Stimulated activated CD8-positive, alpha-beta memory T cell treated with anti-CD3 and anti-CD28 coated beads, Interleukin-4, amount 100 ng/mL, for 48 hours (primary cell): ENCODE measurements around the gene COL23A1.

Experiments used
- DNase-seq: peaks from one replicate; pipeline ENCODE4 v3.0.0-alpha.2; 2020

Gene COL23A1

DNA sequence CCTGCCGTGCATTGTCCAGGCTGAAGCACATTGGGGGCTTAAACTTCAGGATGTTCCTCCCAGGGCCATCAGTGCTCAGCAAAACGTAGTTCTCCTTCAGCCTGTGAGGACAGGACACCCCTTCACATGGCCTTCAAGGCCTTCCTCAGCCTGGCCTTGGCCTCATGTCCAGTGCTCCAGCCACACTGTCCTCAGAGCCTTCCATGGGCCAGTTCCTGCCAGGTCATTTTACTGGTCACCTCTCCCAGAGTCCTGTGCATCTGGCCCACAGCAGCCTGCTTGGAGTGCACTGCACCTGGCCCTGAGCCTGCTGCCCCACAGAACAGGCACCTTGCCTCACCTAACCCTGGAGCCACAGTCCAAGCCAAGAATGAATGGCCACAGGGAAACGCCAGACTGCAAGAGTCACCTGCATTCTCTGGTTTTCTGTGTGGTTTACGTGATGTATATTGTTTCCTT lies 377.2 kb downstream of the COL23A1 start:
- DNase-seq = no peak

DNA sequence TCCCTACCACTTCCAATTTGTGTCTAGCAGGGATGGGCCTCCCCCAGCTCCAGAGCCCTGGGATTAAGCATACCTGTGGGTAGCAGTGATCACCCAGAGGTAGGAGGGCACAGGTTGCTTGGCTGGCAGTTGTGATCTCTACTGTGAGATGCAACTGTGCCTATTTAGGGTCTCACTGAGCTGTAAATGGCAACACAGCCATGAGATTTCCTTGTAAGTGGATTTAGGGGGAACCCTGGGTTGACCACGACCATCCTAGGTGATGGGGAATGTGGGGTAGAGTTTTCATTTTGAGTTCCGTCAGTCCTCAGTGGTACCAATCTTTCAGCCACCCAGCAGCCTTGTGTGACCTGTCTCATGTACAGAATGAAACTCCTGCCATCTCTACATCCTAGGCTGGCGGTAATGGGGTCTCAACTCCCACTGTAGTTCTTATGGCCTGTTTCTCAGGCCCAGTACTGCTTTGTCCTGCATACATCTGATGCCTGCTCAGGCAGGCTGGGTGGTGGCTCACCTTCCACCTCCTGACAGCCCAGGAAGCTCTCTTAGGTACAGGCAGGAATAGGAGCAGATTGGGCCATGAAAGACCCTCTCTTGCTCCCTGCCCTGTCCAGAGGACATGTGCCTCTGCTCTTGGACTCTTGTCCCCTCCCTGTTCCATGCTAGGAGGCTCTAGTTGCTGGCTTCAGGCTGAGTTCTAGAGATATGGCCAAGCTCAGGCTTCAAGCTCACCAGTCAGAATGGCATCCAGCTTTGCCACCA lies 377.8 kb downstream of the COL23A1 start:
- DNase-seq = no peak

DNA sequence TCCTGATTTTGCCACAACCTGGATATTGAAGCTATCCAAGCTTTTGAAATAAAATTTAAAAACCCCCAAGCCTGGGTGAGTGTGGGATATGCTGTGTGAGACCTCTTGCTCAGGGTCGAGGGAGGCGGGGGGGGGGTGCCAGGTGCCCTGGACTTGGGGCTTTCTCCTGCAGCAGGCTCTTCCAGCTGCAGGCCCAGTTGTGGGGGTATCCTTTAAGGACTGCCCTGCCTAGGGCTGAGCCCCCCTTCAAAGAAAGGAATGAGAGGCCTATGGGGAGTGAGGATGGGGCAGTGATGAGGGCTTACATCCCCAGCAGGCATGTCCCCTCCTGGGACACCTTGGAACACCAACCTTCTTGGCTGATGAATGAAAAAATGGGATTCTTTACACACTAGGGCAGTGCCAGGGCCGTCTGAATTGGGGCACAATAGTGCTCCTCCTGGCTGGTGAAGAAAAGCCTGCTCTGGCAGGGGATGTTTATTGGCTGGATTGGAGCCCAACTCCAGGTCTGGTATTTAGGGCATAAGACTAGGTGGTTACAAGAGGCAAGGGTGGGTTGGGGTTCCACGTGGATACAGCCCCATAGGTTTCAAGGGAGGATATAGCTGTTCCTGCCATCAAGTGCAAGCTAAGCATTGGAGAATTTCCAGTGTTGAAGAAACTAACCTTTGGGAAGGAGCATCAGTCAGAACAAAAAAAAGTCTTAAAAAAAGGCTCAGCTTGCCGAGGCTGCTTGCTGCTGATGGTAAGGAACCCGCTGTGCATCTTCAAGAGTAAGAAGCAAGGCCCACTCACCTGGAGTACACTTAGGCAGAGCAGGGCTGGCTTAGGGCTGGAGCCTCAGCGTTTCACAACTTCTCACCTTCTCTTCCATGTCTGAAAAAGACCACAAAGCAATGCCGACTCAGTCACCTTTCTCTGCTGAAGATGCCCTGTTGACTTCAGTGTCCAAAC lies 378.8 kb downstream of the COL23A1 start:
- no peak for DNase-seq

DNA sequence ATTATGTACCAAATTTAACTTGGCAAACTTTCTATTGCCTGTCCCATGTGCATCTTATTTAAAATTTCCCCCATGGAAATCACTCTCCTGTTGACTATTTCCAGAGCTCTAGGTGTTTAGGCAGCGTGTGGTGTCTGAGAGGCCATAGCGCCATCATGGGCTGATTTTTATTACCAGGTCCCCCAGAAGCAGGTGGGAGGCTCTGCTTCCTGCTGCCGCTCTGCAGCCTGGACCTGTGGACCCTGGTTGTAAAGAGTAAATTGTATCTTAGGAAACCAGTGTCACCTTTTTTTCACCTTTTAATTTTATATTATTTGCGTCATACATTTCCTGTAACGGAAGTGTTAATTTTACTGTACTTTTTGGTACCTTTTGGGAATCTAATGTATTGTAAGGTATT lies 379.5 kb downstream of the COL23A1 start:
- no peak for DNase-seq

DNA sequence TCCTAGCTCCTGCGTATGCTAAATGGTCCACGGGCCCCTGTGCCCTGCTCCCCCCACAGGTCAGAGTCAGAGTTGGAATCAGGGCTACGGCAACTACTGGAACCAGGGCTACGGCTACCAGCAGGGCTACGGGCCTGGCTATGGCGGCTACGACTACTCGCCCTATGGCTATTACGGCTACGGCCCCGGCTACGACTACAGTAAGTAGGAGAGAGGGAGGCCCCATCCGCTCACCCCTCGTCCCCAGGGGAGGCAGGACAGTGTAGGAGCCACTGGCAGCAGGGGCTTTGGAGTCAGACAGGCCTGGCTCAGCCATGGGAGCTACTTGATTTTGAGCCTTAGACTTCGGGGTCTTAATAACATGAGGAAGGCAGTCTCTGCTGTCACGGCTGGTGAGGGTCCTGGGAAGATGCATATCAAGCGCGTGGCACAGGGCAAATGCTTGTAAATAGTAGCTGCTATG lies 380.1 kb downstream of the COL23A1 start:
- no peak for DNase-seq

DNA sequence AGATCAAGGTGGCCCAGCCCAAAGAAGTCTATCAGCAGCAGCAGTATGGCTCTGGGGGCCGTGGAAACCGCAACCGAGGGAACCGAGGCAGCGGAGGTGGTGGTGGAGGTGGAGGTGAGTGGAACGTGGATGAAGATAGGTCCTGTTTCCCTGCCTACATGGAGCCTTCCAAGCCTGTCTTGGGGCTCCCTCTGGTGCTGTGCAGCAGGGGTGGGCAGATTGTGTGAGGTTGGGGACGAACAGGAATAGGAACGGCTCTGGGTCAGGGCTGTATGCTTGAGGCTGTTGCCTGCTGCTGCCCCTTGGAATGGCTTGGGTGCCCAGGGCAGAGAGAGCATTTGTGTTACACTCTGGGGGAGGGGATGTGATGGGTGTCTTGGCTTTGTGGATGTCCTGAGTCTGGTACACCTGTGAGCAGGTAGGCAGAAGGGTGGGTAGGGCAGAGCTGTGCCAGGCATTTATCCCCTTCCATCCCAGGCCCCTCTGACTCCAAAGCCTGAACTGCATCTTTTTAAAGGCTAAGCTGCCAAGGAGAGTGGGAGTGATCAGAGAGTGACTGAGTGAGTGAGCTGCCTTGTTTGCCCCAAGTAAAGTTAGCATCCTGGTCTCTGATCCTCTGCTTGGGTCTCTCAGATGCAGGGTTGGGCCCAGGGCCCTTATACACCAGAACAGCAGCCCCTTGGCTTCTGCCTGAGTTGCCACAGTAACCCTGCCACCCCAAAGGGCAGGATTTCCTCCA lies 380.7 kb downstream of the COL23A1 start:
- DNase-seq = no peak

DNA sequence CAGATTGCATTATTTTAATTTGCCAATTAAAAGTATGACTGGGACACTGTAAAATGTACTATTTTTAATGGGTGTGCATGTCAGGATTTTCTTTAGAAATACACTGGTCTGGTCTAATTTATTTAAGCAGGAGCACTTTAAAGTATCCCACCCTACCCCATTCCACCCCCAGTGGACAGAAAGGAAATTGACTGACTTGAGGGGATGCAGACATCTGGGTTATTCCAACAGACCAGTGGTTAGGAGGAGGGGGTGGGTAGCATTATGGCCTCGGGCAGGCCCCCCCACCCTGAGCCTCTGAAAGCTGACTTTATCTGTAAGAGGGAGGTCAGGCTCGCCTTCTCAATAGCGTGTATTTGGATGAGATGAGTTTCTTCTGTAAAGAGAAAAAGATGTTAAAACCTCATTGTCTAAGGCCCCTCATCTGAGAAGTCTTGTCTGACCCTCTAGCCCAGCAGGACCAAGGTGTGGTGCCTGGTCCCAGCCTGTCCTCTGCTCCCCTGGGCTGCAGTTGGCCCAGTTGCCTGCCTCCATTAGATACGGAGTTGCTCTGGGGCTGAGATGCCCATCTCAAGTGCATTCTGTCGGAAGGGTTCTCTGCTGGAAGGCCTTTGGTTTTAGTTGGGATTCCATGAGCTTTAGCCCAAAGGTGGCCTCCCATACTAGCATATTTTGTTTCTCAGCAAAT lies 381.5 kb downstream of the COL23A1 start:
- DNase-seq = no peak

DNA sequence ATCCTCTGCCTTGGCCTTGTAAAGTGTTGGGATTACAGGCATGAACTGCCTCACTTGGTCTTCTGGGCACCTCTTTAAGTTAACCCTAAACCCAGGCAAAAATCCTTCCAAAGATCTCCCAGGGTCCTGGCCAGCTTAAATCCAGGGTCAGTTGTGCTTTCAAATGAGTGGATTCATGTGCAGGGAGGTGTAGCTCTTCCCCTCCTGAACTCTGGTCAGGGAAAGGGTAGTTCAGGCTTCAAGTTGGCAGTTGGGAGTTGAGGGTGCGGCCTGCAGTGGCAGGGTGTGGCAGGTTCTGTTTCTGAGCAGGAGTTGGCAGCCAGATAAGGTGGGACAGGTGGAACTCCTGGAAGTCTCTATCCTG lies 382.3 kb downstream of the COL23A1 start:
- no peak for DNase-seq

DNA sequence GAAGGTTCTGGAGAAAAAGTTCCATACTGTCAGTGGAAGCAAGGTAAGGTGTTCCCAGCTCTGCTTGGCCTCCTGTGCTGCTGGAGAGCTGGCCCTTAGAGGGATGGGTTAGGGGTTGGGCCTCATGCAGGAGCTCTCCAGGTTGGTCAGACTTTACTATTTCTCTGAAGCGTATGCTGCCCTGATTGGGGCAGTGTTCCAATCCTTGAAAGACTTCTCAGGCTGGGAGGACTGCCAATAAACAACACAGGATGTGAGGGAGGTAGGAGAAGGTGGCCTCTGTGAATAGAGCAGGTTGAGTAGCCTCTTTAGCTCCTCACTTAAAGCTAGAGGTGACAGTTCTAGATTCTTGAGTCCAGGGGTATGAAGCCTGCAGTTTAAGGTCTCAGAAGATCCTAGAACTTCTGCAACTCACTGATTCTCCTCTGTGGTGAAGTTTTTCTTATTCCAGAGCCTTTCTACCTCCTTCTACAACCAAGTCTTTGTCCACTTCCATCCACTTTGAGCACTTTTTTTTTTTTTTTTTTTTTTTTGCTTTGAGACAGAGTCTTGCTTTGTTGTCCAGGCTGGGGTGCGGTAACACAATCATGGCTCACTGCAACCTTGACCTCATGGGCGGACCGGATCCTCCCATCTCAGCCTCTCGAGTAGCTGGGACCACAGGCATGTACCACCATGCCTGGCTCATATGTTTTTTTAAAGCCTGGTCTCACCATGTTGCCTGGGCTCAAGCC lies 382.8 kb downstream of the COL23A1 start:
- no peak for DNase-seq

DNA sequence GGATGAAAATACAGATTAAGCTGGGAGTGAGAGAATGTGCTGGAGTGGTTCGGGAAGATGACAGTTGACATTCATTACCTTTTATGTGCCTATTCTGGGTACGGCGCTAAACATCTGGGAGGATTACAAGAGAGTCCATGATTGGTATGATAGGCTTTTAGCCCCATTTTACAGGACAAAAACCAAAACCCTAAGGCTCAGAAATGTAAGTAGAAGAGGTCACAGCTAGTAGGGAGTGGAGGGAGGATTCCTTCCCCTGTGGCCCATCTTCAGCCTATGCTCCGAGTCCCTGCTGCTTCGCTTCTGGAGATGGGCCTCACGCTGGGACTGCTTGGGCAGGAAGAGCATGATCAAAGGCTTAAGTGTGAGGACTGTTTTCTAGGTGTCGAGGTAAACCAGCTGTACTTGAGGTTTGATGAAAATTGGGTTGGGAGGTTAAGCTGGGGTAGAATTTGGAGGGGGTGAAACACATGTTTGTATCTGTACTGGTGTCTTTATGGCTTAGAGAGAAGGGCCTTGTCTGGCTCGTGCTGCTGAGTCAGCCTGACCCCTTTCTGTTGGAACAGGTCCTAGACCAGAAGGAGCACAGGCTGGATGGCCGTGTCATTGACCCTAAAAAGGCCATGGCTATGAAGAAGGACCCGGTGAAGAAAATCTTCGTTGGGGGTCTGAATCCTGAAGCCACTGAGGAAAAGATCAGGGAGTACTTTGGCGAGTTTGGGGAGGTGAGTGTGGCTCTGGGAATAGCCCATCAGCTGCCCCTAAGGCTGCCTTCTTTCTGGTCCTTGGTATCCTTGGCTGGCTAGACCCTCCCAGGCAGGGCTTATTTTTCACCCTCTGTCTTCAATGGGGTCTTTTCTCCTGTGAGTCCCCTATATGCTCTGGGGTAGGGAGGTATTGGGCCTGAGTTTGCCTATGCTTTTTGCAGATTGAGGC lies 383.8 kb downstream of the COL23A1 start:
- DNase-seq = no peak

DNA sequence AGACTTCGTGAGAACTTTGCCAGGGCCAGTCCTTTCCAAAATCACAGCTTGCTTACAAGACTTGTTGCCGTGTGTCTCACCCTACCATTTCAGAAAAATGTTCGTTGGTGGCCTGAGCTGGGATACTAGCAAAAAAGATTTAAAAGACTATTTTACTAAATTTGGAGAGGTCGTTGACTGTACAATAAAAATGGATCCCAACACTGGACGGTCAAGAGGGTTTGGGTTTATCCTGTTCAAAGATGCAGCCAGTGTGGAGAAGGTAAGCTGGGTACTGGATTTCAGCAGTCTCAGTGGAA lies 384.5 kb downstream of the COL23A1 start:
- DNase-seq = no peak

DNA sequence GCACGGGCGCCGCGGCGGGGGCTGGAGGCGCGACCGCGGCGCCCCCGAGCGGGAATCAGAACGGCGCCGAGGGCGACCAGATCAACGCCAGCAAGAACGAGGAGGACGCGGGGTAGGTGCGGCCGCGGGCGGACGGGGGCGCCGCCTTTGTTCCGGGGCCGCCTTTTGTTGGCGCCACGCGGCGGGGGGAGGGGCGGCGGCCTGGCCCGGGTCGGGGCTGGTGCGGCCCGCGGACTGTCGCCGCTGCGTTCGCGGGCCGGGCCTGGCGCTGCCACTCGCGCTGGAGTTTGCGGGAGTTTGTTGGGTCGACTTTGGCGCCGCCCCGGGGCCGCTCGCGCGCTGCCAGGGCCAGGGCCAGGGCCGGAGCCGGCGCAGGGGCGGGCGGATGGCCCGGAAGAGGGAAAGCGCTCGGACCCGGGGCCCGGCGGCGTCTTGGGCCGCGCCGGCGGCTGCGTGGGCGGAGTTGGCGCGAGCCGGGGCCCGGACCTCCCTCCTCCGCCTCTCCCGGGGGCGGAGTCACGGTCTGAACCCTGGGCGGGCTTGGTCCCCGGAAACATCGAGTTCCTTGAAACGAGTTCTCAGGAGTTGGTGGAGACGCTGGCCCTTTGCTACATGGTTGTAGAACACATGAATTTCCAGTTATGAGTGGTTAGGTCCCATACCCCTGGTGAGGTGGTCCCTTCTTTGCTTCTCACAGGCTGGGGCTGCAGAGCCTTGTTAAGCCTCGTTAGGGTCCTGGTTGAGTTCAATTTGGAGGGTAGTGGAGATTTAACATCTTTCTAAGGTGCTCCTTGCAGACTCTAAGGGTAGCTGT lies 385.1 kb downstream of the COL23A1 start:
- peak; percentile 86 for DNase-seq

DNA sequence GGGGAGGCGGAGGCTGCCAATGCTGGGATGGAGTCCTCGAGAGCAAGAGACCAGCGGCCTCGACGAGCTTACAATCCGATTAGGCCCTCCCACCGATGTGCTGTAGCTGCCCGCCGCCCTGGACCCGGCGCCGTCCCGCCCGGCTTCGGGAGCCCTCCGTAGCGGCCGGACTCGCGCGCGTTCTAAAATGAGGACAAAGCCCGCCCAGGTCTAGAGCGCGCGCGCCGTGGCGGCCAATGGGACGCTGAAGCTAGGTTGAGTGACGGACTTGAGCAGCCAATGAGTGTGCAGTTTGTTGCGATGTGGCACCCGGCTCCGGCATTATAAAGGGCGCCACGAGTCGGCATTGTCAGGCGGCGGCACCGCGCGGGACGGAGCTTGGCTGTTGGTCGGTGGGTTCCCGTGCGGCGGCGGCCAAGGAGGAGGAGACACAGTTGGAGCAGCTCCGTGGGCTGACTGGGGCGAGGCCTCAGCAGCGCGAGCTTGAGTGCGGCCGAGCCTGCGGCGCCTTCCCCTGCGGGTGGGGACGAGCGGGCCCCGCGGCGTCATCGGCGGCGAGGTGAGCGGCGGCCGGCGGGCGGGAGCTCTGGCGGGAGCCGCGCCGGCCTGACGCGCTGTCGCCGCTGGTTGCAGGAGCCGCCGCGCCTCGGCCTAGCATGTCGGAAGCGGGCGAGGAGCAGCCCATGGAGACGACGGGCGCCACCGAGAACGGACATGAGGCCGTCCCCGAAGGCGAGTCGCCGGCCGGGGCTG lies 385.8 kb downstream of the COL23A1 start, which contains the start of gene HNRNPAB:
TSS of gene HNRNPAB (plus strand) at position 352 of the 753 bp plus-strand sequence. CDS start at position 657, 305 bp downstream.
- DNase-seq = peak; percentile 97

DNA sequence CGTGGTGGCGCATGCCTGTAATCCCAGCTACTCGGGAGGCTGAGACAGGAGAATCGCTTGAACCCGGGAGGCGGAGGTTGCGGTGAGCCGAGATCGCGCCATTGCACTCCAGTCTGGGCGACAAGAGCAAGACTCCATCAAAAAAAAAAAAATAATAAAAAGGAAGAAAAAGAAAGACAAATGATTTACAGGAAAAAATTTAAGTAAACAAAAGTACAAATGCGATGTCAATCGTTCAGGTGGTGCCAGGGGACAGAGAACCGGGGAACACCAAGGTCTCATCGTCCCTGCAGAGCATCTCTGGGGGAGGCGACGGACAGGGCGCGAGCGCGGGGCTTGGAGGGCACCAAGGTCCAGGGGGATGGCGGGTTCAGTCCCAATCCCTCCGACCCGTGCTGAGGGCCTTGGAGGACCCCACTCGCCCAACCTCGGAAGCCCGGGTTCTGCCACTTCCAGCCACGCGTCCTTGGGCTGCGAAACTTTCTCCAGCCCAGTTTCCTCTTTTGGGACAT lies 386.5 kb downstream of the COL23A1 start:
- no peak for DNase-seq

DNA sequence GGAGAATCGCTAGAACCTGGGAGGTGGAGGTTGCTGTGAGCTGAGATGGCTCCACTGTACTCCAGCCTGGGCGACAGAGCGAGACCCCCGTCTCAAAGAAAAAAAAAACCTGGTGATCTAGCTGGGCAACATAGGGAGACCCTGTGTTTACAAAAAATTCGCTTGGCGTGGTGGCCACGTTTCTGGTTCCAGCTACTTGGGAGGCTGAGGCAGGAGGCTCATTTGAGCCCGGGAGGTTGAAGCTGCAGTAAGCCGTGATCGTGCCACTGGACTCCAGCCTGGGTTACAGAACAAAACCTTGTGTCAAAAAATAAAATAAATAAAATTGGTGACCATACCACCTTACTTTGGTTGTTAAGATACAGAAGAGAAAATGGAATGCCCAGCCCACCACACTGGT lies 387.7 kb downstream of the COL23A1 start:
- no peak for DNase-seq

DNA sequence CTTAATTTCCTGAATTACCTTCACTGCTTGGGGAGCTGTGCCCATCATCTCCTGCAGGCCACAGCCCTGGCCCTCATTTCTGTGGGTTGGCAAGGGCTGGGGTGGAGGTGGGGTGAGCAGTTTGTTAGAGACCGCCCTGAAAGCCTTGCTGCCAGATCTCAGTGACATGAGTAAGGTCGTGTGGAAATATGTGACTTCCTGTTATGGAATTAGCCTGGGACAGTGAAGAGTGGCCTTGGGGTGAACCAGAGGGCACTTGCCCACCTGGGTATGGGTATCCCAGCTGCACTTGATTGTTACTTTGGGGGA lies 388.3 kb downstream of the COL23A1 start:
- DNase-seq = no peak

DNA sequence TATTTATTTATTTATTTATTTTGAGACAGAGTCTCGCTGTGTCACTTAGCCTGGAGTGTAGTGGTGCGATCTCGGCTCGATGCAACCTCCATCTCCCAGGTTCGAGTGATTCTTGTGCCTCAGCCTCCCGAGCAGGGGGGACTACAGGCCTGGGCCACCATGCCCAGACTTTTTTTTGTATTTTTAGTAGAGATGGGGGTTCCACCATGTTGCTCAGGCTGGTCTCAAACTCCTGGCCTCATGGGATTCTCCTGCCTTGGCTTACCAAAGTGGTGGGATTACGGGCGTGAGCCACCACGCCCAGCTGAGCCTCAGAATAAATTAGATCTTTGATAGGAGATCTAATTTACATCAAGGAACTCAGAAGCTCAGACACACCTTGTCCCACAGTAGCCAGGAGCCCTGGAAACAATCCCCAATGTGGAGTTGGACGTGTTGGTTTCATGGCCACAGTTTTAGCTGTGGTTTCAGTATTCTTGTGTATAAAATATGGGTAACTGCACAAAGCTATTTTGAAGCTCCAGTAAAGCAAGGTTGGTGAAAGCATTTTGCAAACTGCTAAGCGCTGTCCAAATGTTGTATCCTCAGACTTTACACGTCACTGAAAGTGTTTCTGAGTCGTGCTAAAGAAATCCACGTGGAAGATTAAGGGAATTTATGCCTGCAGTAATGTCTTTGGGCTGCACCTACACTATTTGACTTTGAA lies 388.8 kb downstream of the COL23A1 start:
- no peak for DNase-seq
